ENCODE results near the gene IL1A.

IL1A gene

GRCh38 chr2:112793449-112793978, 9.2 kb upstream of the IL1A start:
- DNase-seq (ENCODE audit: extremely low read depth in 1 of 2, low read depth in 1 of 2), result no peak

- no peak for DNase-seq (ENCODE audit: extremely low read depth in 1 of 2, low read depth in 1 of 2)
Measured at GRCh38 chr2:112792419-112792818, 8.1 kb upstream of the IL1A start.

GRCh38 chr2:112791693-112792230, 7.5 kb upstream of the IL1A start:
- no peak for DNase-seq (ENCODE audit: extremely low read depth in 1 of 2, low read depth in 1 of 2)

GRCh38 chr2:112791019-112791418, 6.7 kb upstream of the IL1A start:
- DNase-seq (ENCODE audit: extremely low read depth in 1 of 2, low read depth in 1 of 2), result no peak

GRCh38 chr2:112790305-112790704, 6.0 kb upstream of the IL1A start:
- DNase-seq (ENCODE audit: extremely low read depth in 1 of 2, low read depth in 1 of 2), result no peak

GRCh38 chr2:112789186-112789585, 4.9 kb upstream of the IL1A start:
- DNase-seq (ENCODE audit: extremely low read depth in 1 of 2, low read depth in 1 of 2), result no peak

- DNase-seq (ENCODE audit: extremely low read depth in 1 of 2, low read depth in 1 of 2), result no peak
Measured at GRCh38 chr2:112788653-112789052, 4.4 kb upstream of the IL1A start.

- DNase-seq (ENCODE audit: extremely low read depth in 1 of 2, low read depth in 1 of 2), result no peak
Measured at GRCh38 chr2:112787729-112788393, 3.6 kb upstream of the IL1A start.

GRCh38 chr2:112787294-112787693, 3.0 kb upstream of the IL1A start:
- no peak for DNase-seq (ENCODE audit: extremely low read depth in 1 of 2, low read depth in 1 of 2)

GRCh38 chr2:112783187-112783714, 1.0 kb downstream of the IL1A start:
- no peak for DNase-seq (ENCODE audit: extremely low read depth in 1 of 2, low read depth in 1 of 2)

GRCh38 chr2:112782234-112782799, 2.0 kb downstream of the IL1A start:
- no peak for DNase-seq (ENCODE audit: extremely low read depth in 1 of 2, low read depth in 1 of 2)

GRCh38 chr2:112779598-112779997, 4.7 kb downstream of the IL1A start:
- DNase-seq (ENCODE audit: extremely low read depth in 1 of 2, low read depth in 1 of 2), result no peak

GRCh38 chr2:112777036-112777435, 7.3 kb downstream of the IL1A start:
- no peak for DNase-seq (ENCODE audit: extremely low read depth in 1 of 2, low read depth in 1 of 2)

- DNase-seq (ENCODE audit: extremely low read depth in 1 of 2, low read depth in 1 of 2), result no peak
Measured at GRCh38 chr2:112776113-112776512, 8.2 kb downstream of the IL1A start.

- DNase-seq (ENCODE audit: extremely low read depth in 1 of 2, low read depth in 1 of 2), result no peak
Measured at GRCh38 chr2:112774536-112775285, 9.6 kb downstream of the IL1A start.

GRCh38 chr2:112773556-112773955, 10.7 kb downstream of the IL1A start:
- DNase-seq (ENCODE audit: extremely low read depth in 1 of 2, low read depth in 1 of 2), result no peak

GRCh38 chr2:112772911-112773475, 11.3 kb downstream of the IL1A start:
- DNase-seq (ENCODE audit: extremely low read depth in 1 of 2, low read depth in 1 of 2), result no peak

- DNase-seq (ENCODE audit: extremely low read depth in 1 of 2, low read depth in 1 of 2), result no peak
Measured at GRCh38 chr2:112772322-112772721, 12.0 kb downstream of the IL1A start.

GRCh38 chr2:112768432-112768831, 15.9 kb downstream of the IL1A start:
- no peak for DNase-seq (ENCODE audit: extremely low read depth in 1 of 2, low read depth in 1 of 2)

GRCh38 chr2:112767693-112768330, 16.5 kb downstream of the IL1A start:
- DNase-seq (ENCODE audit: extremely low read depth in 1 of 2, low read depth in 1 of 2), result no peak

GRCh38 chr2:112765251-112765650, 19.0 kb downstream of the IL1A start:
- DNase-seq (ENCODE audit: extremely low read depth in 1 of 2, low read depth in 1 of 2), result no peak
